Lower leg skin (tissue), 3 donors: ENCODE data around the gene SCFD2.

Experiments
- CTCF ChIP-seq, 3 donors: fragments of 450-650 bp; IDR thresholded peaks; one replicate each; pipeline ENCODE4 v1.5.1; 2016; ENCODE audit warnings: antibody characterized with exemption in 3 of 3, mild to moderate bottlenecking in 3 of 3, moderate library complexity in 2 of 3
- POLR2A ChIP-seq, 2 donors: fragments of 450-650 bp; IDR thresholded peaks; one replicate each; pipeline ENCODE4 v1.6.1; 2016 to 2017; ENCODE audit warnings: antibody characterized with exemption in 2 of 2, mild to moderate bottlenecking in 1 of 2, moderate library complexity in 1 of 2

GRCh38 chr4:53208753-53209152 is 157.1 kb downstream of the SCFD2 start:
- no peak for TF ChIP-seq CTCF (IDR thresholded peaks at IDR 0.05)
- no peak for TF ChIP-seq POLR2A (IDR thresholded peaks at IDR 0.05)
